Peyer's patch (tissue), 4 donors: ENCODE measurements around the gene SNRPD2.

Experiments used
- CTCF ChIP-seq, 6 experiments: fragments of 450-650 bp in 4 of 6; fragments of 200-600 bp in 2 of 6; sonication (generic) in 1 of 6; IDR thresholded peaks; one replicate each; pipeline ENCODE4 v1.5.1; 2017 to 2019; ENCODE audit warnings: antibody characterized with exemption in 6 of 6, mild to moderate bottlenecking in 3 of 6, moderate library complexity in 1 of 6
- POLR2A ChIP-seq, 2 donors: fragments of 450-650 bp; IDR thresholded peaks; one replicate each; pipeline ENCODE4 v1.5.1; 2017; ENCODE audit warnings: antibody characterized with exemption in 2 of 2, mild to moderate bottlenecking in 2 of 2, moderate library complexity in 2 of 2

GRCh38 chr19:45711851-45712698, 20.3 kb upstream of the SNRPD2 start:
- TF ChIP-seq CTCF (IDR thresholded peaks at IDR 0.05) (no peak), POLR2A (IDR thresholded peaks at IDR 0.05) (no peak)
